ENCODE measurements around the gene RPL4.

Gene RPL4

GRCh38 chr15:66454143-66454542 is 50.5 kb downstream of the RPL4 start:
- Histone ChIP-seq H3K9me3 (ENCODE audit: control insufficient read depth, low read length) (no peaks in the 10 kb centered on the region), H3K9ac (no peak overlapping the region), H3K36me3 (ENCODE audit: control insufficient read depth, insufficient read depth, low read length) (no peaks in the 10 kb centered on the region), H3K4me3 (ENCODE audit: low read depth, low read length) (no peak overlapping the region), H3K27me3 (ENCODE audit: control insufficient read depth, insufficient read depth, low read length) (no peaks in the 10 kb centered on the region), H3K4me1 (no peaks in the 10 kb centered on the region), H3K79me2 (no peaks in the 10 kb centered on the region), H3K27ac (no peak overlapping the region), H2AFZ (no peak overlapping the region), H3K4me2 (ENCODE audit: low read length) (no peak overlapping the region)
- TF ChIP-seq, protein P1, sequence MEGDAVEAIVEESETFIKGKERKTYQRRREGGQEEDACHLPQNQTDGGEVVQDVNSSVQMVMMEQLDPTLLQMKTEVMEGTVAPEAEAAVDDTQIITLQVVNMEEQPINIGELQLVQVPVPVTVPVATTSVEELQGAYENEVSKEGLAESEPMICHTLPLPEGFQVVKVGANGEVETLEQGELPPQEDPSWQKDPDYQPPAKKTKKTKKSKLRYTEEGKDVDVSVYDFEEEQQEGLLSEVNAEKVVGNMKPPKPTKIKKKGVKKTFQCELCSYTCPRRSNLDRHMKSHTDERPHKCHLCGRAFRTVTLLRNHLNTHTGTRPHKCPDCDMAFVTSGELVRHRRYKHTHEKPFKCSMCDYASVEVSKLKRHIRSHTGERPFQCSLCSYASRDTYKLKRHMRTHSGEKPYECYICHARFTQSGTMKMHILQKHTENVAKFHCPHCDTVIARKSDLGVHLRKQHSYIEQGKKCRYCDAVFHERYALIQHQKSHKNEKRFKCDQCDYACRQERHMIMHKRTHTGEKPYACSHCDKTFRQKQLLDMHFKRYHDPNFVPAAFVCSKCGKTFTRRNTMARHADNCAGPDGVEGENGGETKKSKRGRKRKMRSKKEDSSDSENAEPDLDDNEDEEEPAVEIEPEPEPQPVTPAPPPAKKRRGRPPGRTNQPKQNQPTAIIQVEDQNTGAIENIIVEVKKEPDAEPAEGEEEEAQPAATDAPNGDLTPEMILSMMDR (IDR thresholded peaks at IDR 0.05): no peak

DNA sequence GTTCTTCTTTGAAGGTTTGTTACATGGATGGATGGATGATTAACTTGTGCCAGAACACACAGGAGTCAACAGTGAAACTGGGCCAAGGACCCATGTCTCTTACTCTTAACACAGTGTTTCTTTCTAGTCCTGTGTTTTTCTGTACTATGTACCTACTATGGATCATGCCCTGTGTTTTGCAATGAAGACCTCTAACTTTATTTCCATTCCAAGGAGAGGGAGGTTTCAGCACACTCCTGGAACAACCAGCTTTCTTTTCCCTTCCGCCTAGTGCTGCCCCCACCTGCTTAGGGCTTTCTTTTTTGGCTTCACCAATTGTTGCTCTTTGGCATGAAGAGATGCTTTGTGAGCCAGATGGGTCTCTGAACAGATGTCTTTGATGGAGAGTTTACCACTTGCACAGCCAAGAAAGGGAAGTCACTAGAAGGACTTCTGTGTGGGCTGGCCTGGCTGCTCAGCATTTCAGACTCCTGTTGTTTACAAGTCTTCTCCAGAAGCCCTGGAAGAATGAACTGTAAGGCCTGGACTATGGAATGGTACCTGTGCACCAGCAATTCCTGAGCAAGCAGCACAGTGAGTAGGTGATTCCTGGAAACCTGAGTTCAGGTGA is 51.6 kb downstream of the RPL4 start:
- H3K4me3 ChIP-seq (ENCODE audit: low read depth, low read length): no peak overlapping the region
- H3K27ac ChIP-seq: no peak overlapping the region
- H3K4me1 ChIP-seq: no peaks in the 10 kb centered on the region
- no peak overlapping the region for H3K9ac ChIP-seq
- H2AFZ ChIP-seq: no peak overlapping the region
- TF ChIP-seq, protein P1 (IDR thresholded peaks at IDR 0.05): no peak
- H3K9me3 ChIP-seq (ENCODE audit: control insufficient read depth, low read length): no peaks in the 10 kb centered on the region
- no peak overlapping the region for H3K4me2 ChIP-seq (ENCODE audit: low read length)
- H3K27me3 ChIP-seq (ENCODE audit: control insufficient read depth, insufficient read depth, low read length): no peaks in the 10 kb centered on the region
- no peaks in the 10 kb centered on the region for H3K36me3 ChIP-seq (ENCODE audit: control insufficient read depth, insufficient read depth, low read length)
- H3K79me2 ChIP-seq: no peaks in the 10 kb centered on the region

GRCh38 chr15:66452420-66452819 is 52.2 kb downstream of the RPL4 start:
- TF ChIP-seq, protein P1 (IDR thresholded peaks at IDR 0.05): no peak
- H3K36me3 ChIP-seq (ENCODE audit: control insufficient read depth, insufficient read depth, low read length): no peaks in the 10 kb centered on the region
- H3K79me2 ChIP-seq: no peaks in the 10 kb centered on the region
- H3K4me2 ChIP-seq (ENCODE audit: low read length): no peak overlapping the region
- H3K9ac ChIP-seq: no peak overlapping the region
- H3K4me1 ChIP-seq: no peaks in the 10 kb centered on the region
- no peak overlapping the region for H2AFZ ChIP-seq
- H3K9me3 ChIP-seq (ENCODE audit: control insufficient read depth, low read length): no peaks in the 10 kb centered on the region
- no peak overlapping the region for H3K4me3 ChIP-seq (ENCODE audit: low read depth, low read length)
- H3K27me3 ChIP-seq (ENCODE audit: control insufficient read depth, insufficient read depth, low read length): no peaks in the 10 kb centered on the region
- no peak overlapping the region for H3K27ac ChIP-seq

Data from parathyroid adenoma (tissue), 2 donors.